GM10248 (cell line): ENCODE results near the gene RNF168.
"Not testable (repeated sequence)": the region's sequence is repeated elsewhere in the genome, so short reads cannot be mapped to it uniquely, and the experiment has no call there.

ENCODE experiments used
- CTCF ChIA-PET: fragments of 300-600 bp; sonication (Branson Sonifier 250); formaldehyde crosslinking; extraction: SDS; loops from one replicate; lab custom pipeline; 2021; ENCODE audit warnings: antibody characterized with exemption; lab: Yijun Ruan, JAX
- POLR2A ChIA-PET: fragments of 350-650 bp; sonication (Branson Sonifier 250); formaldehyde crosslinking; extraction: SDS; loops from one replicate; lab custom pipeline; 2020; ENCODE audit warnings: antibody characterized with exemption; lab: Yijun Ruan, JAX
- DNase-seq: peaks from one replicate; pipeline ENCODE4 v3.0.0; 2012; ENCODE audit errors: extremely low spot score
- CTCF ChIP-seq: IDR thresholded peaks from 2 replicates; pipeline ENCODE4 v1.5.1; 2012; ENCODE audit warnings: mild to moderate bottlenecking, low read depth; ENCODE audit errors: extremely low read depth, missing control alignments, control extremely low read depth

Gene RNF168

GRCh38 chr3:196517162-196517800 is 13.7 kb upstream of the RNF168 start:
- no peak for DNase-seq
- CTCF ChIA-PET: no interaction called here
- TF ChIP-seq CTCF: no peak
- POLR2A ChIA-PET: no interaction called here

- ChIA-PET POLR2A (no interaction called here), CTCF (no interaction called here)
- DNase-seq: no peak
- no peak for TF ChIP-seq CTCF
Observed at GRCh38 chr3:196514913-196515621, 11.5 kb upstream of the RNF168 start, which contains the start of gene SMCO1. SMCO1 (minus strand) TSS chr3:196515346; CDS start chr3:196515209, 137 bp downstream.

GRCh38 chr3:196514350-196514716 is 10.8 kb upstream of the RNF168 start:
- TF ChIP-seq CTCF: no peak
- ChIA-PET POLR2A (no interaction called here), CTCF (no interaction called here)
- no peak for DNase-seq

DNA sequence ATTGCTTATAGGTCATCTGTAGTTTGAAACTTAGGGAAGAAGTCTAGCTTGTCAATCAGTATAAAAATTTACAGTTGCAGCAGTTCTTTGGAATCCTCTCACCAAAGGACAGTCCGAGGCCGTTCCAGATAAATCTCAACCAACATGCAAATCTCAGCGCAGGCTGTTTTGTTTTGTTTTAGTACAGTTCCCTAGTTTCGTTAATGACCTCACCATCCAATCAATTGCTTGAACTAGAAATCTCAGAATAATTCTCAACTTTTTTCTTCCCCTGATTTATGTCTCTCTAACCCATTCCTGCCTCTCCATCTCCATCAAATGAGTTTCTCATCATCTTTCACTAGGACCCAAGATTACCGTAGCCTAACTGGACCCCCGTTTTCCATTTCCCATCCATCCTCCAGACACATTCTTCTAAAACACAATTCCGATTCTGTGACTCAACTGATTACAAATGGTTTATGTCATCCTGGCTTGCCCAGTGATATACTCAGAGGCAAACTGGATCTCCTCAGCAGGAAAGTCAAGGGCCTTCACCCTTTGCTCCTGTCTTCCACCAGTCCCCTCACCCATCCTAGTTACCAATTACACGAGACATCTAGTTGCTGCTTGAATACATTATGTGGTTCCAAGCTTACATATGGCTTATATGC is 10.3 kb upstream of the RNF168 start:
- ChIA-PET CTCF (interaction anchor here (2.1 kb wide), 1 partner anchor 15 kb away, joined by 12 read pairs; no protein-coding TSS in a partner anchor), POLR2A (no interaction called here)
- no peak for DNase-seq
- no peak for TF ChIP-seq CTCF

DNA sequence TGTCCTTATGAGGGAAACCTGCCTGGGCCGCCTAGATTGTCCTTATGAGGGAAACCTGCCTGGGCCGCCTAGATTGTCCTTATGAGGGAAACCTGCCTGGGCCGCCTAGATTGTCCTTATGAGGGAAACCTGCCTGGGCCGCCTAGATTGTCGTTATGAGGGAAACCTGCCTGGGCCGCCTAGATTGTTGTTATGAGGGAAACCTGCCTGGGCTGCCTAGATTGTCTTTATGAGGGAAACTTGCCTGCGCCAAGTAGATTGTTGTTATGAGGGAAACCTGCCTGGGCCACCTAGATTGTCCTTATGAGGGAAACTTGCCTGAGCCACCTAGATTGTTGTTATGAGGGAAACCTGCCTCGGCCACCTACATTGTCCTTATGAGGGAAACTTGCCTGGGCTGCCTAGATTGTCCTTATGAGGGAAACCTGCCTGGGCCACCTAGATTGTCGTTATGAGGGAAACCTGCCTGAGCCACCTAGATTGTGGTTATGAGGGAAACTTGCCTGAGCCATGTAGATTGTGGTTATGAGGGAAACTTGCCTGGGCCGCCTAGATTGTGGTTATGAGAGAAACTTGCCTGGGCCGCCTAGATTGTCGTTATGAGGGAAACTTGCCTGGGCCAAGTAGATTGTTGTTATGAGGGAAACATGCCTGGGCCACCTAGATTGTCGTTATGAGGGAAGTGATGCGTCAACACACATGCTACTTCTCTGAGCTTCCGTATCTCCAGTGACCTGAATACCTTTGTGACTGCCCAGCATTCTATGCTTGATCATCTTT is 8.3 kb upstream of the RNF168 start:
- DNase-seq, POLR2A ChIA-PET: not testable (repeated sequence)
- CTCF ChIA-PET: interaction anchor here (1.1 to 2.1 kb wide), 2 partner anchors 11 to 17 kb away, joined by 6 to 12 read pairs; no protein-coding TSS in a partner anchor

DNA sequence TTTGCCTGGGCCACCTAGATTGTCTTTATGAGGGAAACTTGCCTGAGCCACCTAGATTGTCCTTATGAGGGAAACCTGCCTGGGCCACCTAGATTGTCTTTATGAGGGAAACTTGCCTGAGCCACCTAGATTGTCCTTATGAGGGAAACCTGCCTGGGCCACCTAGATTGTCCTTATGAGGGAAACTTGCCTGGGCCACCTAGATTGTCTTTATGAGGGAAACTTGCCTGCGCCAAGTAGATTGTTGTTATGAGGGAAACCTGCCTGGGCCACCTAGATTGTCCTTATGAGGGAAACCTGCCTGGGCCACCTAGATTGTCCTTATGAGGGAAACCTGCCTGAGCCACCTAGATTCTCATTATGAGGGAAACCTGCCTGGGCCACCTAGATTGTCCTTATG is 7.5 kb upstream of the RNF168 start:
- POLR2A ChIA-PET, DNase-seq: not testable (repeated sequence)
- CTCF ChIA-PET: interaction anchor here (1.9 to 2.5 kb wide), 2 partner anchors 11 to 17 kb away, joined by 9 to 13 read pairs; no protein-coding TSS in a partner anchor

DNA sequence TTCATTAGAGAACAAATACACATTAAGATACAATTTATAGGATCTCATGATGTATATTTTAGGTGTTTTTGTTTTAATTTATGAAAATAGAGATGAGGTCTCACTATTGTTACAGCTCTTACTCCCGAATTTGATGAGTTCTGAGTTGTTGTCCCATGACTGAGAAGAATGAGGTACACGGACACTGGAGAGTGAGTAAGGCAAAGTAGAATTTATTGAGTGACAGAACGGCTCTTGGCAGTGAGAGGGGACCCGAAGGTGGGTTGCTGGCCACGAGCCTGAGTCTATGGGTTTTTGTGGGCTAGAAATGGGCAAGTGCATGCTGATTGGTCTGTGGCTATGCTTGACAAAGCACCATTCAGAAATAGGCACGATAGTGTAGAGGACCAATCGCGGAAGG is 3.1 kb upstream of the RNF168 start:
- ChIA-PET CTCF (interaction anchor here (1.1 to 5.7 kb wide), 4 partner anchors 14 to 22 kb away, joined by 4 to 30 read pairs (median 6); no protein-coding TSS in a partner anchor), POLR2A (no interaction called here)
- DNase-seq: no peak
- no peak for TF ChIP-seq CTCF
